BLaER1 (cell line): ENCODE results near the gene HSPA4.
"Not testable (repeated sequence)": the region's sequence is repeated elsewhere in the genome, so short reads cannot be mapped to it uniquely, and the experiment has no call there.

Experiments used
- H3K27ac ChIP-seq: shearing (Covaris generic); formaldehyde crosslinking; 2 replicates; pipeline ENCODE4 v1.8.1; 2022
- H3K27me3 ChIP-seq: shearing (Covaris generic); formaldehyde crosslinking; 2 replicates; pipeline ENCODE4 v1.8.1; 2022
- H3K36me3 ChIP-seq: shearing (Covaris generic); formaldehyde crosslinking; 2 replicates; pipeline ENCODE4 v1.8.1; 2022
- H3K4me1 ChIP-seq: shearing (Covaris generic); formaldehyde crosslinking; 2 replicates; pipeline ENCODE4 v1.8.1; 2022
- H3K4me2 ChIP-seq: shearing (Covaris generic); formaldehyde crosslinking; 2 replicates; pipeline ENCODE4 v1.8.1; 2022
- H3K4me3 ChIP-seq: shearing (Covaris generic); formaldehyde crosslinking; 2 replicates; pipeline ENCODE4 v1.8.1; 2022
- H3K9ac ChIP-seq: shearing (Covaris generic); formaldehyde crosslinking; 2 replicates; pipeline ENCODE4 v1.8.1; 2022
- H3K9me3 ChIP-seq: shearing (Covaris generic); formaldehyde crosslinking; 2 replicates; pipeline ENCODE4 v1.8.1; 2022
- H4K20me1 ChIP-seq: shearing (Covaris generic); formaldehyde crosslinking; 2 replicates; pipeline ENCODE4 v1.8.1; 2022
- Cebpa-rat ChIP-seq: shearing (Covaris generic); IDR thresholded peaks from 2 replicates; pipeline ENCODE4 v1.8.1; 2022

The HSPA4 gene

DNA sequence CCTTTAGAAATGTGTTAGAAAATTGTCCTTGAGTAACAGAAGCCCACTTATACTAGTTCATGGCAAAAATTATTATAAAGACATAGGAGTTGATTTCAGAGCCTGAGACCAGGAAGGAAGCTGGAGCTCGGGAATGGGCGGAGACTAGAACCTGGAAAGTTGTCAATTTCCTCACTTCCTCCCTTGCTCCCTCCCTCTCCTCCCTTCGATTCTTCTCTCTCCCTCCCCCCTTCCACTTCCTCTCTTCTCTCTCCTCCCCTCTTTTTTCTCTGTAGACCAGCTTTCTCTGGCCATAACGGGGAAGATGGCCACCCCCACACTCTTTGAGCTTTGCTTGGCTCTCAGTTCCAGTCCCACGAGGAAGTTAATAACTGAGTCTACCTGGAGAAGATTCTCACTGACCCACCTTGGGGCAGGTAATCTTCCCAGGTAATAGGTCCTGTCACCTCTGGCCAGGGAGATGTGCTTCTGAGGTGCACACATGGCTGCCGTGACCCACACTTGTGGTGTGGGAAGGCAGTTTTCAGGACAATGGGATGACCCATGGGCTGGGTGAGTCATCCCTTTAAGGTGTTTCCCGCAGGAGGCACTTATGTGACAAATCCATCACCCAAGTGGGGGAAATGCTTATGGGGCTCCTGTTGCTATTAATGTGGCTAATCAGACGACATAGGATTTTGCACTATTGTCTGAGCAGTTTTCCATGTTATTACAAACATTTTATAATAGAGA lies 78.7 kb downstream of the HSPA4 start:
- H3K4me1 ChIP-seq, result peaks cover 6% of the 10 kb centered on the region
- no peaks in the 10 kb centered on the region for H3K36me3 ChIP-seq
- no peaks in the 10 kb centered on the region for H3K27me3 ChIP-seq
- no peak overlapping the region for H3K9ac ChIP-seq
- H3K4me3 ChIP-seq, result no peak overlapping the region
- no peaks in the 10 kb centered on the region for H4K20me1 ChIP-seq
- no peaks in the 10 kb centered on the region for H3K9me3 ChIP-seq
- H3K27ac ChIP-seq, result no peak overlapping the region
- TF ChIP-seq Cebpa-rat, result no peak
- H3K4me2 ChIP-seq, result peak overlapping the region; percentile 13; the same call in 1 of the 2 replicates

DNA sequence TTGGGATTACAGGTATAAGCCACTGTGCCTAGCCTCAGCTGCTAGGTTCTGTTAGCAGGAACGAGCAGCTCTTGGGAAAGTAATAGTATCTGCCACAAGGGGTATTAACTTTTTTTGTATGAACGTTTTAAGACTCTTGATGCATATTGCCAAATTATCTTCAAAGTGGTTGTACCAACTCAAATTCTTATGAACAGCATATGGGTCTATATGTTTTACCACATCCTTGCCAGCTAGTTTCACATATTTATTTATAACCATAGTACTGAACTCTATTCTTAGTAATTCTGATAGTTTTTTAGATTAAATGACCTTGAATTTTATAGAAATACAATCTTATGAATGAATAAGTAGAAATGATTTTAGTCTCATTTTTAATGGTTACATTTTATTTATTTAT lies 80.9 kb downstream of the HSPA4 start:
- Histone ChIP-seq H3K4me2 (no peak overlapping the region), H3K27ac (no peak overlapping the region), H3K27me3 (no peaks in the 10 kb centered on the region), H3K36me3 (no peaks in the 10 kb centered on the region), H3K9ac (no peak overlapping the region), H3K4me3 (no peak overlapping the region), H3K9me3 (no peaks in the 10 kb centered on the region), H4K20me1 (no peaks in the 10 kb centered on the region), H3K4me1 (peaks cover 6% of the 10 kb centered on the region)
- TF ChIP-seq Cebpa-rat, result no peak

DNA sequence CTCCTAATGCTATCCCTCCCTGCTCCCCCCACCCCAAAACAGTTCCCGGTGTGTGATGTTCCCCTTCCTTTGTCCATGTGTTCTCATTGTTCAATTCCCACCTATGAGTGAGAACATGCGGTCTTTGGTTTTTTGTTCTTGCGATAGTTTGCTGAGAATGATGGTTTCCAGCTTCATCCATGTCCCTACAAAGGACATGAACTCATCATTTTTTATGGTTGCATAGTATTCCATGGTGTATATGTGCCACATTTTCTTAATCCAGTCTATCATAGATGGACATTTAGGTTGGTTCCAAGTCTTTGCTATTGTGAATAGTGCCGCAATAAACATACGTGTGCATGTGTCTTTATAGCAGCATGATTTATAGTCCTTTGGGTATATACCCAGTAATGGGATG lies 81.4 kb downstream of the HSPA4 start:
- not testable (repeated sequence) for H3K4me3 ChIP-seq, H4K20me1 ChIP-seq, H3K27ac ChIP-seq, H3K4me1 ChIP-seq, H3K36me3 ChIP-seq, H3K9ac ChIP-seq, H3K27me3 ChIP-seq, H3K9me3 ChIP-seq, H3K4me2 ChIP-seq

DNA sequence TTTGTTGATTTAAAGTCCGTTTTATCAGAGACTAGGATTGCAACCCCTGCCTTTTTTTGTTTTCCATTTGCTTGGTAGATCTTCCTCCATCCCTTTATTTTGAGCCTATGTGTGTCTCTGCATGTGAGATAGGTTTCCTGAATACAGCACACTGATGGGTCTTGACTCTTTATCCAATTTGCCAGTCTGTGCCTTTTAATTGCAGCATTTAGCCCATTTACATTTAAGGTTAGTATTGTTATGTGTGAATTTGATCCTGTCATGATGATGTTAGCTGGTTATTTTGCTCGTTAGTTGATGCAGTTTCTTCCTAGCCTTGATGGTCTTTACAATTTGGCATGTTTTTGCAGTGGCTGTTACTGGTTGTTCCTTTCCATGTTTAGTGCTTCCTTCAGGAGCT lies 85.1 kb downstream of the HSPA4 start:
- not testable (repeated sequence) for H3K4me2 ChIP-seq, H3K4me1 ChIP-seq, H4K20me1 ChIP-seq, H3K36me3 ChIP-seq, H3K4me3 ChIP-seq, H3K27me3 ChIP-seq, H3K9ac ChIP-seq, H3K9me3 ChIP-seq, H3K27ac ChIP-seq

DNA sequence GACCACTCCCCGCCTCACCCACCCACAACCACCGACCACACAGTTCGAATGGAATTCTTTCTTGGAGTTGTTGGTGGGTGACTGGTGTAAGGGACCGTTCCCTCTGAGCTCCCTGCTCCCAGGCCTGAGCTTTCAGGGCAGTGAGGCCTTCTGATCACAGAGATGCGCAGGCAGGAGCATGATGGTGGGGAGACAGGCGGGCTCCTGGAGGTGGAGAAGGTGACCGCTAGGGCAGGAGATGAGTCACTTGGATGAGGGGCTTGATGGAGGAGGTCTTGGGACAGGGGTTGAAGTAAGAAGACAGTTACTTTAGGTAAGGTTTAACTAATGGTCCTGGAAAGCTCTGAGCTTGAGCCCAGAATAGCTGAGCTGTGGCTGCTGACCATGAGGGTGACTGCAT lies 88.5 kb downstream of the HSPA4 start:
- Histone ChIP-seq H3K9me3 (peaks cover 16% of the 10 kb centered on the region), H3K27ac (no peak overlapping the region), H3K9ac (no peak overlapping the region), H3K4me2 (no peak overlapping the region), H3K4me1 (no peaks in the 10 kb centered on the region), H3K36me3 (no peaks in the 10 kb centered on the region), H3K4me3 (no peak overlapping the region), H3K27me3 (no peaks in the 10 kb centered on the region), H4K20me1 (no peaks in the 10 kb centered on the region)
- TF ChIP-seq Cebpa-rat, result no peak

DNA sequence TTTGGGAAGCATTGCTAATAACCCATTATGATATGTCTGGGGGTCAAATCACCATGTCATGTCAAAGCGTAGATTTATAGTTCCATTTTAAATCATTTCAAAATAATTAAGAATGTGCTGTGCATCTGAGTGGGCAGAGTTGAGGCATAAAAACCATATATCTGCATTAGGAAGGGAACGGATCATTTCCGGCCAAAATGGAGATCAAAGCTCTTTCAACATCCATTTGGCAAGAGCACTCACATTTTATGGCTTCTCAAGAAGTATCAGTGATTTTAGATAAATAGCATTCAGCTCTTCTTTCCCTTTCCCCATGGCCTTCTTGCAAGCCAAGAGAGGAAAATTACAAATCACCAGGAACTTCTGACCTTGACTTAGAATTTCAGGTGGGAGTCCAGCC lies 89.9 kb downstream of the HSPA4 start:
- Histone ChIP-seq H3K9ac (no peak overlapping the region), H3K4me2 (no peak overlapping the region), H3K4me1 (no peaks in the 10 kb centered on the region), H3K27ac (no peak overlapping the region), H3K36me3 (no peaks in the 10 kb centered on the region), H3K4me3 (no peak overlapping the region), H3K9me3 (peaks cover 16% of the 10 kb centered on the region), H4K20me1 (no peaks in the 10 kb centered on the region), H3K27me3 (no peaks in the 10 kb centered on the region)
- no peak for TF ChIP-seq Cebpa-rat

DNA sequence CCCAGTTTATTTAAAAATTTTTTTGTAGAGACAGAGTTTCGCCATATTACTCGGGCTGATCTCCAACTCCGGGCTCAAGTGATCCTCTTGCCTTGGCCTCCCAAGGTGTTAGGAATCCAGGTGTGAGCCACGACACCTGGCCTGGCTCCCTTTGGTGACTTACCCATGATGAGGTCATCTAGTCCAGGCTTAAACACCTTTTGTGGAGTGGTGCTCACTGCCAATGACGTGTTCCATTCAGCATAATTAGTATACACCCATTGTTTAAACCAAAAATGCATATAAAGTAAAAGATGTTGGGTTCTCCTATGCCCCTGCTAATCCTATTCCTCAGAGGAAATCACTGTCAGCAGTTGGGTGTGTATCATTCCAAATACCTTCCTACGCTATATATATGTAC lies 91.0 kb downstream of the HSPA4 start:
- H3K4me3 ChIP-seq, result no peak overlapping the region
- H3K36me3 ChIP-seq, result no peaks in the 10 kb centered on the region
- no peak overlapping the region for H3K27ac ChIP-seq
- no peaks in the 10 kb centered on the region for H3K27me3 ChIP-seq
- TF ChIP-seq Cebpa-rat, result no peak
- H3K9ac ChIP-seq, result no peak overlapping the region
- no peaks in the 10 kb centered on the region for H4K20me1 ChIP-seq
- peaks cover 16% of the 10 kb centered on the region for H3K9me3 ChIP-seq
- H3K4me1 ChIP-seq, result peaks cover 7% of the 10 kb centered on the region
- H3K4me2 ChIP-seq, result no peak overlapping the region

DNA sequence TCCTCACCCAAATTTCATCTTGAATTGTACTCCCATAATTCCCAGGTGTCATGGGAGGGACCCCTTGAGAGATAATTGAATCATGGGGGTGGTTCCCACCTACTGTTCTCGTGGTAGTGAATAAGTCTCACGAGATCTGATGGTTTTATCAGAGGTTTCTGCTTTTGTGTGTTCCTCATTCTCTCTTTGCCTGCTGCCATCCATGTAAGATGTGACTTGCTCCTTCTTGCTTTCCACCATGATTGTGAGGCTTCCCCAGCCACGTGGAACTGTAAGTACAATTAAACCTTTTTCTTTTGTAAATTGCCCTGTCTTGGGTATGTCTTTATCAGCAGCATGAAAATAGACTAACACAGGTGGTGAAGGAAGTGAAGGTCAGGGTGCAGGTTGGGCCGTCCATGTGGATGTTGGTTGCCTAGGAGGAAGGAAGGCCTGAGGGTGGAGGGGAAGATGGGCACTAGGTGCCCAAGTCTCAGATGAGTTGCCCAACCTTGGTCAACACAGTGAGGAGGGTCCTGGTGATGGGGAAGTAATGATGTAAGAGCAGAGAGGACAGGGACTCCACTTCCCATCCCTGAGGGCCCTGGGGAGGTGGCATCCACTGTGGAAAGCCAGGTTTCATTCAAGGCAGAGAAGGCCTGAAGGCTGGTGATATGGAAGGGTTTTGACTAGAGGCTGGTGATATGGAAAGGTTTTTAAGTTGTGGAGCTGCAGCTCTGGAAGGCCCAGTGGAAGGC lies 92.6 kb downstream of the HSPA4 start:
- Histone ChIP-seq H3K4me2 (no peak overlapping the region), H3K4me1 (peaks cover 23% of the 10 kb centered on the region), H3K36me3 (no peaks in the 10 kb centered on the region), H3K27me3 (no peaks in the 10 kb centered on the region), H3K4me3 (no peak overlapping the region), H3K9ac (no peak overlapping the region), H4K20me1 (no peaks in the 10 kb centered on the region), H3K27ac (no peak overlapping the region), H3K9me3 (peaks cover 16% of the 10 kb centered on the region)
- no peak for TF ChIP-seq Cebpa-rat

DNA sequence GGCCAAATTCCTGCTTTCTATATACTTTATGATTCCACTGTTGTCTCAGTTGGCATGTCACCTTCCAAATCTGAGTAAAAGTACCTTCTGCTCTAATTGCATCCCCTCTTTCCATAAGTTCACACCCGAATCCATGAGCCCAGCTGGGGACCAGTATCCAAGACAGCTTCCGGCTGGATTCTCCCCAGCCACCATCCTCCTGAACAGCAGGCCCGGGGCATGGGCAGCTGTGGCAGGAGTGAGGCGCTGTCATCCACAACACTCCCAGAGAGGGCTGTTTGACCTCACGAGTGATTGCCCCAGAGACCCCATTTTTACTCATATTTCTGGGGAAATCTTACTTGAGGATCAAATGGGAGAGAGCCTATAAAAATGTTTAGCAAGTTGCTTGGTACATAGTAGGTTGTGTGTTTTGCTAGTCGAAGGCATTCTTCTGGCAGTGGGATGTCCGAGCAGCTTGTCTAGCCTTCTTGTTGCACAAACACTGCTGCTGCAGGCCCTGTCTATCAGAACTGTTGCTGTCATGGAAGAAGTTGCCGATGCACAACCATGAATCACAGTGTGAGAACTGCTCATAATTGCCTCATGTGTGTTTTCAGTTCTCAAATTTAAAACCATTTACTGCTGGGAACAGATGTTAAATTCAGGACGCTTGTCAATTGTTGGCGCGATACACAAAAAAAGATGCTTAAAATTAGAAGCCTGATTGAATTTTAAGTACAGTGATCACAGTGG lies 93.8 kb downstream of the HSPA4 start:
- Histone ChIP-seq H3K36me3 (no peaks in the 10 kb centered on the region), H3K9me3 (peaks cover 16% of the 10 kb centered on the region), H3K4me3 (no peak overlapping the region), H3K4me2 (no peak overlapping the region), H3K27ac (no peak overlapping the region), H3K27me3 (no peaks in the 10 kb centered on the region), H4K20me1 (no peaks in the 10 kb centered on the region), H3K9ac (no peak overlapping the region), H3K4me1 (peaks cover 32% of the 10 kb centered on the region)
- TF ChIP-seq Cebpa-rat, result no peak

DNA sequence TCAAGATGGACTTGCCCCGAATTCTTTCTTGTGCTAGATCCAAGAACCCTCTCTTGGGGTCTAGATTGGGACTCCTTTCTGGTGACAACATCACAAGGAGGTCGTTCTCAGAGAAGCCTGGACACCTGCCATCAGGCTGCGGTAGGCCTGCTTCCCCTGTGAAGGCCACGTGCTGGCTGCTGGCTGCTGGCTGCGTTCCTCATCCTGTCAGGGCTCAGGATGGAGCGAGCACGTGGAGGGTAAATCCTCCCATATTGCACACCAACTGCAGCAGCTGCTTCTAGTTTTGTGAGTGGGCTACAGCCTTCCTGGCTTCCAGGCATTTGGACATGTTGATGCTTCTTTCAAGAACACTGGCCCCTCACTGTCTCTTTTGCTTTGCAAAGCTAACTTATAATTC lies 95.6 kb downstream of the HSPA4 start:
- Histone ChIP-seq H3K4me1 (peaks cover 32% of the 10 kb centered on the region), H3K4me3 (no peak overlapping the region), H3K27ac (0 out of 2 replicates have a peak overlapping the region, but pooled peaks have one; percentile 41), H4K20me1 (no peaks in the 10 kb centered on the region), H3K36me3 (no peaks in the 10 kb centered on the region), H3K9ac (no peak overlapping the region), H3K9me3 (peaks cover 16% of the 10 kb centered on the region), H3K4me2 (peak overlapping the region; percentile 66), H3K27me3 (no peaks in the 10 kb centered on the region)
- no peak for TF ChIP-seq Cebpa-rat
